Activated CD4-positive, alpha-beta memory T cell treated with anti-CD3 and anti-CD28 coated beads, Interleukin-2, amount 10 ng/mL, durations not matched to agents 7 days and 5 days (primary cell): Measurements from ENCODE around the gene CLSTN1. TPM values are rescaled to one million over a fixed set of nuclear protein-coding genes. Genes with fewer than 3 reads are reported as not detected.
"Not testable (repeated sequence)": the region's sequence is repeated elsewhere in the genome, so short reads cannot be mapped to it uniquely, and the experiment has no call there.

ENCODE experiments used
- CTCF ChIA-PET: fragments of 350-600 bp; sonication (Branson Sonifier 250); formaldehyde crosslinking; loops from one replicate; lab custom pipeline; 2021; ENCODE audit warnings: antibody characterized with exemption, inconsistent platforms; lab: Charles Lee
- POLR2A ChIA-PET: fragments of 350-600 bp; sonication (Branson Sonifier 250); formaldehyde crosslinking; loops from one replicate; lab custom pipeline; 2021; ENCODE audit warnings: antibody characterized with exemption; lab: Charles Lee
- DNase-seq: peaks from one replicate; pipeline ENCODE4 v3.0.0-alpha.2; 2020
- H3K27ac Mint-ChIP-seq: one replicate; pipeline ENCODE4 v1.8.0; 2021; ENCODE audit warnings: mild to moderate bottlenecking, mixed read lengths
- H3K27me3 Mint-ChIP-seq: one replicate; pipeline ENCODE4 v1.8.0; 2021; ENCODE audit warnings: mixed read lengths
- H3K36me3 Mint-ChIP-seq: one replicate; pipeline ENCODE4 v1.8.0; 2021; ENCODE audit warnings: low read depth, mixed read lengths
- H3K4me1 Mint-ChIP-seq: one replicate; pipeline ENCODE4 v1.8.0; 2021; ENCODE audit warnings: mixed read lengths
- H3K4me3 Mint-ChIP-seq: one replicate; pipeline ENCODE4 v1.8.0; 2021; ENCODE audit warnings: mild to moderate bottlenecking, mixed read lengths
- H3K9me3 Mint-ChIP-seq: one replicate; pipeline ENCODE4 v1.8.0; 2021; ENCODE audit warnings: mixed read lengths
- total RNA-seq, 2 experiments: library from RNA; stranded (reverse); gene quantifications; one replicate each; pipeline ENCODE4 v1.2.3, GENCODE V29; 2021

The CLSTN1 gene
- total RNA-seq, 2 experiments from 2014 or later, result 96.9 to 102 TPM

- peak overlapping the region; percentile 90 for H3K27ac Mint-ChIP-seq
- ChIA-PET POLR2A (interaction anchor here (0.8 to 10.5 kb wide), 4 partner anchors 10 to 91 kb away, joined by 4 to 272 read pairs (median 150); partner anchors contain the start of gene PIK3CD), CTCF (interaction anchor here (0.7 to 7.8 kb wide), 9 partner anchors 11 to 148 kb away, joined by 3 to 89 read pairs (median 8); no protein-coding TSS in a partner anchor)
- no peaks in the 10 kb centered on the region for H3K9me3 Mint-ChIP-seq
- no peak for DNase-seq
- H3K36me3 Mint-ChIP-seq, result peaks cover 91% of the 10 kb centered on the region
- H3K4me3 Mint-ChIP-seq, result no peak overlapping the region
- H3K27me3 Mint-ChIP-seq, result no peaks in the 10 kb centered on the region
- peaks cover 64% of the 10 kb centered on the region for H3K4me1 Mint-ChIP-seq
Observed at GRCh38 chr1:9719978-9720722, 103.6 kb downstream of the CLSTN1 start.

GRCh38 chr1:9718006-9718680 lies 105.6 kb downstream of the CLSTN1 start:
- Mint-ChIP-seq H3K36me3 (peaks cover 87% of the 10 kb centered on the region), H3K9me3 (no peaks in the 10 kb centered on the region), H3K4me3 (peak overlapping the region; percentile 90), H3K27me3 (no peaks in the 10 kb centered on the region), H3K27ac (peak overlapping the region; percentile 90), H3K4me1 (peaks cover 63% of the 10 kb centered on the region)
- ChIA-PET POLR2A (interaction anchor here (0.7 to 10.5 kb wide), 11 partner anchors 11 to 89 kb away, joined by 3 to 272 read pairs (median 9); partner anchors contain the start of gene PIK3CD), CTCF (interaction anchor here (1.7 to 7.8 kb wide), 2 partner anchors 15 to 90 kb away, joined by 6 to 89 read pairs; no protein-coding TSS in a partner anchor)
- no peak for DNase-seq

GRCh38 chr1:9717193-9718005 lies 106.4 kb downstream of the CLSTN1 start:
- Mint-ChIP-seq H3K4me3 (peak overlapping the region; percentile 90), H3K9me3 (no peaks in the 10 kb centered on the region), H3K4me1 (peaks cover 69% of the 10 kb centered on the region), H3K27me3 (no peaks in the 10 kb centered on the region), H3K36me3 (peaks cover 84% of the 10 kb centered on the region), H3K27ac (peak overlapping the region; percentile 90)
- ChIA-PET CTCF (interaction anchor here (0.8 to 7.8 kb wide), 6 partner anchors 10 to 89 kb away, joined by 4 to 89 read pairs (median 6); partner anchors contain the start of gene PIK3CD), POLR2A (interaction anchor here (0.7 to 10.5 kb wide), 18 partner anchors 10 to 226 kb away, joined by 3 to 272 read pairs (median 6); partner anchors contain the start of genes LZIC, NMNAT1 and PIK3CD)
- DNase-seq, result peak; percentile 96

DNA sequence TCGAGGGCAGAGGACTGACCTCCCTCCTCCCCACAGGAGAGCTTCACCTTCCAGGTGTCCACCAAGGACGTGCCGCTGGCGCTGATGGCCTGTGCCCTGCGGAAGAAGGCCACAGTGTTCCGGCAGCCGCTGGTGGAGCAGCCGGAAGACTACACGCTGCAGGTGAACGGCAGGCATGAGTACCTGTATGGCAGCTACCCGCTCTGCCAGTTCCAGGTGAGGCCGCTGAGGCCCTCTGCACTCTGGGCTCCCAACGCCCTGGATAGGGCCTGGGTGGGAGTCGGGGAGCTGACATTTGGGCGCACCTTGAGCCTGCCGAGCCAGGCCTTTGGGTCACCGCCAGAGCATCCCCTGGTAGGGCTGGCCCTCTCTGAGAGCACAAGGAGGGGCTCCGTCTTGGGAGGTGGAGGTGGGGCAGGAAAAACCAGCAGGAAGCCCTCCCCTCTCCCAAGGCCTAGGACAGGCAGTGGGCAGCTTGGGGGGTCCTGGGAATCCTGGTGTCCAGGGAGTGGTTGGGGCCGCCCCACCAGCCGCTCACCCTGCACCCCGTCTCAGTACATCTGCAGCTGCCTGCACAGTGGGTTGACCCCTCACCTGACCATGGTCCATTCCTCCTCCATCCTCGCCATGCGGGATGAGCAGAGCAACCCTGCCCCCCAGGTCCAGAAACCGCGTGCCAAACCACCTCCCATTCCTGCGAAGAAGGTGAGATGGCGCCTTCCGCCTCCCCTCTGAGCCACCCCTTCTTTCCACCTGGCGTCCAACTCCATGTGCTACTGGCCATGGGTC lies 107.2 kb downstream of the CLSTN1 start:
- DNase-seq, result peak; percentile 41
- no peaks in the 10 kb centered on the region for H3K9me3 Mint-ChIP-seq
- H3K27ac Mint-ChIP-seq, result peak overlapping the region; percentile 90
- peak overlapping the region; percentile 90 for H3K4me3 Mint-ChIP-seq
- peaks cover 80% of the 10 kb centered on the region for H3K36me3 Mint-ChIP-seq
- ChIA-PET POLR2A (interaction anchor here (0.7 to 10.5 kb wide), 23 partner anchors 9 to 714 kb away, joined by 3 to 272 read pairs (median 5); partner anchors contain the start of genes CENPS, LZIC, NMNAT1 and PIK3CD), CTCF (interaction anchor here (0.8 to 7.8 kb wide), 8 partner anchors 11 to 88 kb away, joined by 4 to 89 read pairs (median 6); partner anchors contain the start of gene PIK3CD)
- no peaks in the 10 kb centered on the region for H3K27me3 Mint-ChIP-seq
- H3K4me1 Mint-ChIP-seq, result peaks cover 74% of the 10 kb centered on the region

GRCh38 chr1:9715536-9716226 lies 108.1 kb downstream of the CLSTN1 start:
- Mint-ChIP-seq H3K9me3 (no peaks in the 10 kb centered on the region), H3K4me3 (peak overlapping the region; percentile 90), H3K4me1 (peaks cover 75% of the 10 kb centered on the region), H3K27ac (peak overlapping the region; percentile 90), H3K27me3 (no peaks in the 10 kb centered on the region), H3K36me3 (peaks cover 81% of the 10 kb centered on the region)
- ChIA-PET CTCF (interaction anchor here (0.7 to 7.8 kb wide), 7 partner anchors 12 to 87 kb away, joined by 3 to 89 read pairs (median 4); no protein-coding TSS in a partner anchor), POLR2A (interaction anchor here (1.0 to 10.5 kb wide), 16 partner anchors 8 to 837 kb away, joined by 3 to 272 read pairs (median 5); partner anchors contain the start of genes CENPS, ENO1 and PIK3CD)
- peak; percentile 77 for DNase-seq

DNA sequence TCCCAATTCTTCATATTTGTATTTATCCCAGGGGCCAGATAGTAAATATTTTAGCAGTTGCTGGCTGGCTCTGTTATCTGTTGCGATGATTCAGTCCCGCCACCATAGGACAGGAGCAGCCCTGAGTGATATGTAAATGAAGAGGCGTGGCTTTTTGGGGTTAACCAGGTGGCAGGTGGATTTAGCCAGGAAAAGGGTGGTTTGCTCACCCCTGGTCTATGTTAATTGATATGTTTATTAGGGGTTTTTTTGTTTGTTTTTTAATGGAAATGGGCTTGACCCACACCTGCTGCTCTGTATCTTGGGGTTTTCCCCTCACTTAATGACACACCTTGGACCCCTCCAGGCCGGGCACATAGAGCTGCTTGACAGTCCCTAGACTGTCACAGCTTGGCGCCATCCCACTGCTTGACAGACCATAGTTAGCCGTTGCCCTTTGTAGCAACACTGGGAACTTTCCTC lies 109.5 kb downstream of the CLSTN1 start:
- CTCF ChIA-PET, result interaction anchor here (1.7 to 7.8 kb wide), 2 partner anchors 14 to 86 kb away, joined by 4 to 89 read pairs; no protein-coding TSS in a partner anchor
- Mint-ChIP-seq H3K4me3 (peak overlapping the region; percentile 90), H3K27ac (peak overlapping the region; percentile 90), H3K36me3 (peaks cover 79% of the 10 kb centered on the region), H3K27me3 (no peaks in the 10 kb centered on the region), H3K4me1 (peaks cover 71% of the 10 kb centered on the region), H3K9me3 (no peaks in the 10 kb centered on the region)
- POLR2A ChIA-PET, result interaction anchor here (0.9 to 10.5 kb wide), 7 partner anchors 12 to 85 kb away, joined by 4 to 272 read pairs (median 65); partner anchors contain the start of gene PIK3CD
- no peak for DNase-seq

DNA sequence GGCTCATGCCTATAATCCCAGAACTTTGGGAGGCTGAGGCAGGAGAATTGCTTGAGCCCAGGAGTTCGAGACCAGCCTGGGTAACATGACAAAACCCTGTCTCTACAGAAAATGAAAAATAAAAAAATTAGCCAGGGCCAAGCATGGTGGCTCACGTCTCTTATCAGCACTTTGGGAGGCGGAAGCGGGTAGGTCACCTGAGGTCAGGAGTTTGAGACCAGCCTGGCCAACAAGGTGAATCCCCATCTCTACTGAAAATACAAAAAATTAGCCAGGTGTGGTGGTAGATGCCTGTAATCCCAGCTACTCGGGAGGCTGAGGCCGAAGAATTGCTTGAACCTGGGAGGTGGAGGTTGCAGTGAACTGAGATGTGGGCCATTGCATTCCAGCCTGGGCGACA lies 111.0 kb downstream of the CLSTN1 start:
- Mint-ChIP-seq H3K4me1 (peaks cover 58% of the 10 kb centered on the region), H3K27ac (peak overlapping the region; percentile 59), H3K36me3 (peaks cover 64% of the 10 kb centered on the region)
- not testable (repeated sequence) for H3K9me3 Mint-ChIP-seq, DNase-seq, H3K4me3 Mint-ChIP-seq, H3K27me3 Mint-ChIP-seq
- POLR2A ChIA-PET, result interaction anchor here (0.9 to 10.5 kb wide), 3 partner anchors 21 to 84 kb away, joined by 3 to 272 read pairs (median 5); no protein-coding TSS in a partner anchor
- CTCF ChIA-PET, result interaction anchor here (0.6 to 7.8 kb wide), 2 partner anchors 8 to 84 kb away, joined by 3 to 89 read pairs; no protein-coding TSS in a partner anchor

DNA sequence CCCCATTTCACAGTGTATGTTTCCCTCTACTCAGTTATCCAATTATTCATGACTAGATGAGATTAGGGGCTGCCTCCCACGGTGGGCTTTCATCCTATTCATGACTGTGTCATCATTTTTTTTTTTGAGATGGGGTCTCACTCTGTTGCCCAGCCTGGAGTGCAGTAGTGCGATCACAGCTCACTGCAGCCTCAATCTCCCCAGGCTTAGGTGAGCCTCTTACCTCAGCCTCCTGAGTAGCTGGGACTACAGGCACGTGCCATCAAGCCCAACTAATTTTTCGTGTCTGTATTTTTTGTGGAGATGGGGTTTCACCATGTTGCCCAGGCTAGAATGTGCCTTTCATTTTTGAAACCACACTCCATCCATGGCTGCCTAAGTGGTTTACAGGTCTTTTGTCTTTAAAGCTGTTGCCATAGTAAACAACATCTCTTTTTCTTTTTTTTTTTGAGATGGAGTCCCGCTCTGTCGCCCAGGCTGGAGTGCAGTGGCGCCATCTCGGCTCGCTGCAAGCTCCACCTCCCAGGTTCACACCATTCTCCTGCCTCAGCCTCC lies 112.2 kb downstream of the CLSTN1 start:
- no peak for DNase-seq
- ChIA-PET CTCF (interaction anchor here (0.7 to 0.8 kb wide), 2 partner anchors 52 to 85 kb away, joined by 3 to 4 read pairs; no protein-coding TSS in a partner anchor), POLR2A (interaction anchor here (0.6 to 1.8 kb wide), 2 partner anchors 82 to 420 kb away, joined by 3 to 7 read pairs; no protein-coding TSS in a partner anchor)
- peaks cover 57% of the 10 kb centered on the region for H3K36me3 Mint-ChIP-seq
- no peaks in the 10 kb centered on the region for H3K27me3 Mint-ChIP-seq
- H3K9me3 Mint-ChIP-seq, result no peaks in the 10 kb centered on the region
- no peak overlapping the region for H3K4me3 Mint-ChIP-seq
- H3K4me1 Mint-ChIP-seq, result peaks cover 56% of the 10 kb centered on the region
- H3K27ac Mint-ChIP-seq, result peak overlapping the region; percentile 47

- no peaks in the 10 kb centered on the region for H3K9me3 Mint-ChIP-seq
- peaks cover 53% of the 10 kb centered on the region for H3K36me3 Mint-ChIP-seq
- H3K27ac Mint-ChIP-seq, result peak overlapping the region; percentile 35
- POLR2A ChIA-PET, result interaction anchor here (1.2 kb wide), 1 partner anchor 58 kb away, joined by 3 read pairs; the partner anchor contains the start of gene PIK3CD
- peaks cover 60% of the 10 kb centered on the region for H3K4me1 Mint-ChIP-seq
- no peak overlapping the region for H3K4me3 Mint-ChIP-seq
- no peaks in the 10 kb centered on the region for H3K27me3 Mint-ChIP-seq
- CTCF ChIA-PET, result interaction anchor here (1.8 kb wide), 1 partner anchor 84 kb away, joined by 5 read pairs; no protein-coding TSS in a partner anchor
- DNase-seq, result no peak
Observed at GRCh38 chr1:9710037-9710436, 113.7 kb downstream of the CLSTN1 start.

DNA sequence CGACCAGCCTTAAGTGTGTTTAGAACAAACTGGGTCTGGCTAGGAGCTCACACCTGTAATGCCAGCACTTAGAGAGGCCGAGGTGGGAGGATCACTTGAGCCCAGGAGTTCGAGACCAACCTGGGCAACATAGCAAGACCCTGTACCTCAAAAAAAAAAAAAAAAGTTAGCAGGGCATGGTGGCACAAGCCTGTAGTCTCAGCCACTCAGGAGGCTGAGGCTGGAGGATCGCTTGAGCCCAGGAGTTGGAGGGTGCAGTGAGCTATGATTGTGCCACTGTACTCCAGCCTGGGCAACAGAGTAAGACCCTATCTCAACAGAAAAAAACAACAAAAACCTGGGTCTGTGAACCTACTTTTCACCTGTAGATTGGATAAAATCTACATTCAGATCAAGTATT lies 117.6 kb downstream of the CLSTN1 start:
- peaks cover 62% of the 10 kb centered on the region for H3K36me3 Mint-ChIP-seq
- H3K4me3 Mint-ChIP-seq, result no peak overlapping the region
- no peak for DNase-seq
- peaks cover 10% of the 10 kb centered on the region for H3K9me3 Mint-ChIP-seq
- CTCF ChIA-PET, result no interaction called here
- no peaks in the 10 kb centered on the region for H3K27me3 Mint-ChIP-seq
- H3K27ac Mint-ChIP-seq, result peak overlapping the region; percentile 44
- H3K4me1 Mint-ChIP-seq, result peaks cover 62% of the 10 kb centered on the region
- POLR2A ChIA-PET, result interaction anchor here (2.2 to 2.4 kb wide), 2 partner anchors 10 to 11 kb away, joined by 8 to 15 read pairs; no protein-coding TSS in a partner anchor
